HG03060 (cell line): Measurements from ENCODE around the gene TENT4A.
"Not testable (repeated sequence)": the region's sequence is repeated elsewhere in the genome, so short reads cannot be mapped to it uniquely, and the experiment has no call there.

Experiments
- ATAC-seq: cut with Tn5 transposase; IDR thresholded peaks from one replicate; pipeline ENCODE4 v1.9.1; 2021; ENCODE audit warnings: low read depth, moderate number of reproducible peaks; ENCODE audit not compliant: unreplicated experiment

TENT4A gene

DNA sequence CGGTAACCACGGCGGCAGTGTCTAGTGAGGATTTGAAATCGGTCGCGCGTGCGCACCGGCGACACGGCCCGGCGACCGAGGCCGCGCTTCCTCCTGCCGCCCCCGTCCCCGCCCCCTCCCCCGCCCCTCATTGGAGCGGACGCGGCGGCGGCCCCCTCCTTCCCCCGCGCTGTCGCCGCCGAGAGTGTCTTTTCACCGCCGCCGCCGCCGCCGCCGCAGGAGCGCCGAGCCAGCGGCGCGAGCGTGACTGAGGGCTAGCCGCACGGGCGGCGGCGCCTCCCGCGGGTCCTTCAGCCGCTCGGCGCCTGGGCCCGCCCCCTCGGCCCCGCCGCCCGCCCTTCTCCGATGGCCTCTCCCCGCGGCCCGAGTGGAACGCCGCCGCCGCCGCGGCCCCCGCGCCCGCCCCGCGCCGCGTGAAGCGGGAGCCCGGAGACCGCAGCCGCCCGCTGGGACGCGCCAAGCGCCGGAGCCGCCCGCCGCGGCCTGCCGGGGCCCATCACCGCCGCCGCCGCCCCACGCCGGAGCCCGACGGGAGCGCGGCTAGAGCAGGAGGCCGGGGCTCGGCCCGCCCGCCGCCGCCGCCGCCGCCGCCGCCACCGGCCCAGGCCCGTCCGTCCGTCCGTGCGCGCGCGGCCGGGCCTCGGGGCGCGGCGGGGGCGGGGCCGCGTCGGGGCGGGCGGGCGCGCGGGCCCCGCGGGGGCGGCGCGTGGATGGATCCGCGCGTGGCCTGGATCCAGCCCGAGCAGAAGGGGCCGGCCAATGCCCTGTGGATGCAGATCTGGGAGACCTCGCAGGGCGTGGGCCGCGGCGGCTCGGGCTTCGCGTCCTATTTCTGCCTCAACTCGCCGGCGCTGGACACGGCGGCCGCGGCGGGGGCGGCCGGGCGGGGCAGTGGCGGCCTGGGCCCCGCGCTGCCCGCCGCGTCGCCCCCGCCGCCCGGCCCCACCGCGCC, at the start of gene TENT4A:
Gene TENT4A (plus strand): TSS at position 159 of the 952 bp plus-strand sequence. CDS start 552 bp downstream, at position 711.
- no peak for ATAC-seq

DNA sequence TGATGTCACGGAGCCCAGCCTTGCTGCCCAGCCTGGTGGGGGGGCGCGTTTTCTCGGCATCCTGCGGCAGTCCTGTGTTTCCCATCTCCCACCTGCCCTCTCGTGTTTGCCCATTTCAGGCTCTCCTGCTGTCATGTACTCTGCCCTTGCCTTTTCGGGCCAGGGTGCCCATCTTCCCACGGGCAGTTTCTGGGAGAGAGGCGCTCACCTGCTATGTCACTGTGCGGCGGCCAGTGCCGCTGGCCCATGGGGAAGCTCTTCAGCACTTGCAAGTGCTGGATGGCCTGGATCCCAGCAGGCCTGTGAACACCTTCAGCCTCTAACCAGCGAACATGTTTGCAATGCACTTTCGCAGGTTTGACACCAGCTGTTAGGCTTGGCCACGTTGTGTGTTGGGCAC, 46.5 kb upstream of the TENT4A start:
- no peak for ATAC-seq

DNA sequence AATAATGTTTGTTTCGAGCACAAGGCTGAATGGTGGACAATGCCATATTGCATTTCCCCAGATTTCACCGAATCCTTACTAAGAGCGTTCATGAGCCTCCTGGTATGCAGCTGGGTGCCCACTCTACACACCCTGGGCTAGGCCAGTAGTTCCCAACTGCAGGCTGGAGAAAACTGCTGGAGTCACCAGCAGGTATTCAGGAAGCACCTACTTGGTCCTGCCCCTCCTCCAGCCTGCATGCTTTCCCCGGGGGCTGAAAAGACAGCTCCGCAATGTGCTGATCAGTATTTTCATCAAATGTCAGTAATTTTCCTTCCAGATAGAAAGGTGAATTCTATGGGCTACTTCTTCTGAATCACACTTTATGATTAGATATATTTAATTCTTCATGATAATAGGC, 45.6 kb upstream of the TENT4A start:
- no peak for ATAC-seq

DNA sequence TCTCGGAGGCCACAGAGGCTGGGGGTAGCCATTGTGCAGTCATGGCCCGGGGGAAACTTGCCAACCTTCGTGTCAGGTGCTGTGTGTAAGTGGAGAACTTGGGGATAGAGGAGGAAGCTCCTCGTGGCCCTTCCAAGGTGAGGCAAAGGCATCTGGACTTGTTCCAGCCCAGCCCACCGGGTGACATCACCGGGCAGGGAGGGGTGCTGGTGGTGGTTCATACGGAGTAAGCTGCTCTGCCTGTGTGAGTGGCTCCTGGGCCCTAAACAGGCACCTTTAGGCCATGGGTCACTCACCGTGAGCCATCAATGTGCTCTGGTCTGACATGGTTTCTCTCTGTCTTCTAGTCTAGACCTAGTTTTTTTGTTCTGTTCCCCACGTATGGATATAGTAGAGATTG, 44.5 kb upstream of the TENT4A start:
- ATAC-seq, result not testable (repeated sequence)

DNA sequence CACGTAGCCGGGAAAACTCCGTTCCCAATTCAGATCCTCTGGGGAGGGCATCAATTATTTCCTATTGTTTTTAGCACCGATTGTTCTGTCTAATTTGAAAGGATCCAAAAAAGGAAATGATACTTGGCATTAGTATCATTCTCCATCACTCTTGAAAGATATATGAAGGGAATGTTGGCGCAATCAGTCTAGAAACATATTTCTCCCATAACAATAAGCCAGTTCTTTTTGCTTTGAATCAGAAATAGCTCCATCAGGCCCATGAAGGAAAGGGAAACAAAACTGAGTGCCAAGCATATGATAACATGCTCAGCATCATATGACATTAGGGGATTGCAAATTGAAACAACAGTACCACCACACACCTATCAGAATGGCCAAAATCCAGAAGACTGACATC, 40.2 kb upstream of the TENT4A start:
- no peak for ATAC-seq

DNA sequence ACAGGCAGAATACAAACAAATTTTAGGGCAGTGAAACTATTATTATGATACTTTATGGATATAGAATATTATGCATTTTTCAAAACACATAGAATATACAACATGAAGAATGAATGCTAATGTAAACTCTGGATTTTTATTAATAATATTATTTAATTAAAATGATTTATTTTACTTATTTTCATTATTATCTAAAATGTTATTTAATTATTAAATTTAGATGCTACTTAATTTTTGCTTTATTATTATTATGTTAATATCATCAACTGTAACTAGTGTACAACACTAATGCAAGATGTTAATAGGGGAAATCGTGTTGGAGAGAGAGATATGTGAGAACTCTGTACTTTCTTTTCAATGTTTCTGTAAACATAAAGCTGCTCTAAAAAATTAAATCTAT, 39.3 kb upstream of the TENT4A start:
- ATAC-seq, result no peak

DNA sequence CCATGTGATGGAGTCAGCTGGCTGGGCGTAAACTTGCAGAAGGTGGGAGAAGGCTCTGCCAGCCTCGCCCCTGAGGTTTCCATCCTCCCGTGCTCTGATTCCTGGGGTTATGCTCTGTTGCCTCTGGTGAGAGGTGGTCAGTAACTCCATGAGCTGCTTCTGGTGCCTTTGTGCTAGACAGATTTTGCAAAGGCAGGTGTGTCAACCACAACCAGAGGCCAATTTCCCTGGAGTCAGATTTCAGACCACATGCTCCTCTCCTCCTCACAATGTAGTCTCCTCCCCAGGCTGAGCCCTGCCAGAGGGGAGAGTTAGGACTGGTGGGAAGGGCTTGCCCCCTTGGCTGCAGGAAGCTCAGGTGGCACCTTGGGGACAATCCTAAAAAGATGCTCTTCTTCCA, 38.8 kb upstream of the TENT4A start:
- no peak for ATAC-seq

DNA sequence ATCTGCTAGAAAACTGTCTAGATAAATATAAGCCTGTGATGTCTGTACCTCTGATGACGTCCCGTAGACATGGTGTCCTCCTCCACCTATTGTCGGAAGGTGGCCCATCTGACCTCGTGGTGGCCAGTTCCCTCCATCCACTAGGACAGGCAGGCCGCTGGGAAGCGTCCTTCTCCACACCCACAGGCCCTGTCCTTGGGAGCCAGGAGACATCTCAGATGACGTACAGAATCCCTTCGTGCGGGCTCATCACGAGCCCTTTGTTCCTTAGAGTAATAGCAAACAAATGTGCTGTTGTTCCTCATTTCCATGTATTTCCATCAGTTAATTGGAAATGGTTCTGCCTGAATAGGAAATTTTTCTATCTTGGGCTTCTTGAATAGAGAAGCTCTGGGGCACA, 38.3 kb upstream of the TENT4A start:
- no peak for ATAC-seq

DNA sequence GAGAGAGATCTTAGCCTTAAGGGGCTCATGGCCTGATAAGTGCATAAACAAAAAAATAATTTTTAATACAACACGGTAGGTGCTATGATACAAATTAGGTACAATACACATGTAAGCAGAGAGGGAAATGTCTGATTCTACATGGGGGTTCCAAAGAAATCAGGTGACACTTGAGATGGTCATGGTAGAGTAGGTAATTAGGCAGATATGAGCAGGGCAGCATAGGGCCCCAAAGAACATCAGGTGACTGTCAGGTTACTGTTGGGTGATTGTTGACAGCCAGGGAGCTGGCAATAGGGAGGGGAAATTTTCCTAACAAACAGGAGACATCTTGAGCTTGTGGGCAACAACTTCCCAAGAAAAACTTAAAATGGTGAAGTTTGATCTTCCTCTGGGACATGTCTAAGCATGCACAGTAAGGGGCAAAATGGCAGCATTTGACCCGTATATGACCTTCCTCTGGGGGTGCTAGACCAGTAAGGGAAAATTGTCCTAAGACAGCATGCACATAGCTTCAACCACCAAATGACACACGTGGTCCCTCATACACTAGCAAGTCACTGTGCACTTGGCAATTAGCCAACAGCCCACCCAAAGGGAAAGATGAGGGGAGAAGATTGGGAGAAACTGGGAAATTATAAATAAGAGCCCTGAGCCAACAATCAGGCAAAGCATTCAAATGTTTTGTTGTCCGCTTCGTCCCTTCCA, 37.3 kb upstream of the TENT4A start:
- ATAC-seq, result no peak

DNA sequence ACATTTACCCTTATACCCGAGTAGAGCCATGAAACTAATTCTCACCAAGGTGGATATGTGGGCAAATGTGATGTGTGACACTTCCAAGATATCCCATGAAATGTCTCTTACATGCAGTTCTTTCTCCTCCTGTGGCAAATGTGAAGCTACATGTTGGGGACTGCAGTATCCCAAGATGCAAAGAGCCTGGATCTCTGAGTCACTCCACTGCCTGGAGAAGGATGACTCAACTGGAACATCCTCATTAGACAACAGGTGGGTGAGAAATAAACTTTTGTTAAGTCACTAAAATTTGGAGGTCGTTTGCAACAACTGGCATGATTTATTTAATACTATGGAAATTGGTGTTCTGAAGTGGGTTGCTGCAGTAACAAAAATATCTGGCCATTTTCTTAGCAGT, 36.5 kb upstream of the TENT4A start:
- ATAC-seq, result no peak

DNA sequence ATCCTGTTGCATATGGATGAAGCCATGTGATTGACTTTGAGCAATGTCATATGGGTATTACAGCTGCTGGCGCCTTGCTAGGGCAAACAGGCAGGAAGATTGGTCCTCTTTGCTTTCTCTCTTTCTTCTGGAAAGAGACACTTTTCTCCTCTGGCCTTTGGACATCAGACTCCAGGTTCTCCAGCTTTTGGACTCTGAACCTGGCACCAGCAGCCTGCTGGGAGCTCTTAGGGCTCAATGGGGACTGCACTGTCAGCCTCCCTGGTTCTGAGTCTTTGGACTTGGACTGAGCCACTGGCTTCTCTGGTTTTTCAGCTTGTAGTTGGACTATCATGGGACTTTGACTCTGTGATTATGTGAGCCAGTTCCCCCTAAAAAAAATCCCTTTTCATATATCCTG, 34.8 kb upstream of the TENT4A start:
- no peak for ATAC-seq

DNA sequence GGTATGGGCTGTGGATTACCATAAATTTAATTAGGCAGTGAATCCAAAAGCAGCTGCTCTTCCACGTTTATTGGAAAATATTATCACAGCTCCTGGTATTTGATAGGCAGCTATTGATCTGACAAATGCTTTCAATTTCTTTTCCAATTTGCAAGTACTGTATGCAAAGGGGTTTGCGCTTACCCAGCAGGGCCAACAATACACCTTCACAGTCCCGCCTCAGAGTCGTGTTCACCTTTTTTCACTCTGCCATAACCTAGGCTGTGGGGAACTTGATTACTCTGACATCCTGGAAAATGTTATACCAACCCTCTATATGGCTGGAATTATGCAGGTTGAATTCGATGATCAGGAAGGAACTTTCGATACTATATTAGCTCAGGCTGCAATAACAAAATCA, 32.3 kb upstream of the TENT4A start:
- ATAC-seq, result no peak

DNA sequence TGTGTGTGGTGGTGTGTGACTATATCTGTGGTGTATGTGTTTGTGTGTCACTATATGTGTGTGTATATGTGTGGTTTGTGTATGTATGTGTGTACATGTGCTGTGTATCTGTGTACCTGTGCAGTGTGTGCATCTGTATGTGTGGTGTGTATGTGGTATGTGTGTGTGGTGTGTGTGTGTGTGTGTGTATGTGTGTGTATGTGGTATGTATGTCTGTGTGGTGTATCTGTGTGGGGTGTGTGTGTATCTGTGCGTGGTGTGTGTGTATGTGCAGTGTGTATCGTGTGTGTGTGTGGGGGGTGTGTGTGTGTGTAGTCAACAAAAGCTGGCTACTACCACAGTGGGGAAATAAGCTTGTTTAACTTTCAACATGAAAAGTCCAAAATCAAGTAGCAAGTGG, 31.6 kb upstream of the TENT4A start:
- no peak for ATAC-seq

DNA sequence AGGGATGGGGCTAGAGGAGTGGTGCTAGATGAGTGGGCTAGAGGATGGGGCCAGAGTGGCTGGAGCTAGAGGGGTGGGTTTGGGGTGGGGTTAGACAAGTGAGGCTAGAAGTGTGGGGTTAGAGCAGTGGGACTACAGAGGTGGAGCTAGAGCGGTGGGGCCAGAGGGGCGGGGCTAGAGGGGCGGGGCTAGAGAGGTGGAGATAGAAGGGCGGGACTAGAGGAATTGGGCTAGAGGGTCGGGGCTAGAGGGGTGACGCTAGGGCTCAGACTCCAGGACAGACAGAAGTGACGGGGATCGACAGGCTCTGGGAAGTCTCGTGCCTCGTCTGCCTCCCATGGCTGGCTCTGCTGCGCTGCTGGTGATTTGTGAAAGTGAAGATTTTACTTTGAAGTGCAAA, 31.0 kb upstream of the TENT4A start:
- no peak for ATAC-seq

DNA sequence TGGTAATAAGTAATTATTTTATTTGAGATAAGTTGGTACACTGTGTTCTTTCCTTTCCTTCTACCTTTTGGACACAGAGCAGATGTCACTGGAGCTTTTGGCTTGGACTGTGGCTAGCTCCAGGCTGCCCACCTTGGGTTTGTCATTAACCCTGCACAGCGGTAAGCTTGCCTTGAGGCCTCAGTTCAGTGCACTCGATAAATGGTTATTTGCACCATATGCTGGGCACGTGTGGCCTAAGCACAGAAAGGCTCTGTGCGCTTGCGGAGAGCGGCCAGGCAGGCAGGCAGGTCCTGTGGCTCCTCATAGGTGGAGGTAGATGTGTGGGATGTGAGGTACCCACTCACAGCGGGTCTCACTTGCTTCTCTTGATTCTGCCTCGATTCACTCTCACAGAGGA, 30.0 kb upstream of the TENT4A start:
- no peak for ATAC-seq

DNA sequence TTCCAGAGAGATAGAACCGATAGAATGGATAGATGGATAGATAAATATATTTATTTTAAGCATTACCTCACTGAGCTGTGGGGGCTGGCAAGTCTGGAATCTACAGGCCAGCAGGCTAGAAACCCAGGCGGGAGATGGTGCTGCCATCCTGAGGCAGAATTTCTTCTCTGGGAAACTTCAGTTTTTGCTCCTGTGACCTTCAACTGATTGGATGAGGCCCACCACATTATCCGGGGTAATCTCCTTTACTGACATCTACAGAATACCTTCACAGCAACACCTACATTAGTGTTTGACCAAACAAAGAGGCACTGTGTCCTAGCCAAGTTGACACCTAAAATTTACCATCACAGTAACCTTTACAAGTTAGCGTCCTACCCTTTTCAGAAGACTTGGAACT, 29.2 kb upstream of the TENT4A start:
- ATAC-seq, result no peak

DNA sequence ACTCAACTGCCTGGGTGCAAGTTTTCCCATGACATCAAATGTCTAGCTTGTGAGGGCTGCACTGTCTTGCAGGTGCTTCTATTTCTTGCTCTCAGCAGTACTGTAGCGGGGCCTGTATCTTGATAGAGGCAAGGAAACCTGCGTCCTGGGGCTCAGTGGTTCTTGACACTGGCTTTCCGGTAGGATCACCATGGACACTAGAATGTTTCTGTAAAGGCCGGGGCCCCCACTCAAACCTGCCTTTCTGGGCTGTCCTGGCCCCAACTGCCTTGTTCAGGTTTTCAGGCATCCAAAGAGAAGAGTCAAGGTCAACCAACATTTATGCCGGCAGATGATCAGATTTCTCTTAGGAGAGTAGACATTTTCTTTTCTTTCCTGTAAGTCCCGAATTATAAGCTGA, 26.7 kb upstream of the TENT4A start:
- ATAC-seq, result no peak

DNA sequence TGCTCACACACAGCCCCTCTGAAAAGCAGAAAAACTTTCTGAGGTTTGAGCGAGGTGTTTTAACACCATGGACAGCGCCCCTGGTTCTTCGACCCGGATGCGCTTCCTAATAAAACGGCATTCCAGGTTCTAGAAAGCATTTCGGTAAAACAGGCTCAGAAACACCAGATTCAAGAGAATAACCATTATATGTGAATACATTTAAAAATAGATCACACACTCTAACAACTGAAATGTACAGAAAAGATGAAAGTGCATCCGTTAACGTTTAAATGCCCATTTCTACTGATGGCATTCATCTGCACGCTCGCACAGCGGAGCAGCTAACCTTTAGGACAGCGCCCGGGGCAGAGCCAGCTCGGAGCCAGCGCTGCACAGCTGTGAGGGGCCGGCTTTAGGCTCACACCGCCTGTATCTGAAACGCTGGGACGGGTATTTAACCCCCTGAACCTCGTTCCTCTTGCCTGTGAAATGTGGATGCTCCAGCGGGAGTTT, 26.3 kb upstream of the TENT4A start:
- ATAC-seq, result no peak

DNA sequence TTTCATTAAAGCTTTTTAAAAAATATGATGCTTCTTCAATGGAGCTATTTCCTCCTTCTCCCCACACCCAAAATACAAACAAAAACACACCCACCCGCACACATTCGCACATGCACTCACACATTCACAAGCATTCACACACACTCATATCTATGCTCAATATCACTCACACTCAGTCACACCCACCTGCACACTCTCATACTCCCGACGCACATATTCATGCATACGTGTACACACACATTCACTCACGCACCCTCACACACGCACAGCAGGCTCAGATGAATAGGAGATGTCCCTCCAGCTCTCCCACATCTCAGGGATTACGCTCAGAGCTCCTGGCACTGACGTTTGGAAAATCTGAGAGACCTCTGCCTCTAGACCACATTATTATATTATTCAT, 25.7 kb upstream of the TENT4A start:
- no peak for ATAC-seq

DNA sequence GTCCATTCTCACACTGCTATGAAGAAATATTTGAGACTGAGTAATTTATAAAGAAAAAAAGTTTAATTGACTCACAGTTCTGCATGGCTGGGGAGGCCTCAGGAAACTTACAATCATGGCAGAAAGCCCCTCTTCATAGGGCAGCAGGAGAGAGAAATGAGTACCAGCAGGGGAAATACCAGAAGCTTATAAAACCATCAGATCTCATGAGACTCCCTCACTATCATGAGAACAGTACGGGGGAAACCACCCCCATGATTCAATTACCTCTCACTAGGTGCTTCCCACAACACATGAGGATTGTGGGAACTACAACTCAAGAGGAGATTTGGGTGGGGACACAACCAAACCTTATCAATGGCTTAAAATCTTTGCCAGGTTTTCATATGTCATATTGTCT, 20.3 kb upstream of the TENT4A start:
- ATAC-seq, result no peak

DNA sequence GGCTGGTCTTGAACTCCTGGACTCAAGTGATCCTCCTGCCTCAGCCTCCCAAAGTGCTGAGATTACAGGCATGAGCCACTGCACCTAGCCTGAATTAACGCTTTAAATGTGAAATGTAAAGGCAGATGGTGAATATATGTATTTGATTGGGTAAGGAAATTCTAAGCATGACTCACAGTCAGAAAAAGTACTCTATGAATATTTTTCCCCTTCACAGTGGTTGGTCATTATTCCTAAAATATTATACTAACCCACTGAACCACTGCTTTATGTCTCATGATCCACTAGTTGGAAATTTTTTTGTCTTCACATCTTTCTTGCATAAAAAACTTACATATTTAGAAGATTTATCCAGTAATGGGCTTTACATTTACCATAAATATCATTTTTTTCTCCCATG, 14.5 kb upstream of the TENT4A start:
- no peak for ATAC-seq

DNA sequence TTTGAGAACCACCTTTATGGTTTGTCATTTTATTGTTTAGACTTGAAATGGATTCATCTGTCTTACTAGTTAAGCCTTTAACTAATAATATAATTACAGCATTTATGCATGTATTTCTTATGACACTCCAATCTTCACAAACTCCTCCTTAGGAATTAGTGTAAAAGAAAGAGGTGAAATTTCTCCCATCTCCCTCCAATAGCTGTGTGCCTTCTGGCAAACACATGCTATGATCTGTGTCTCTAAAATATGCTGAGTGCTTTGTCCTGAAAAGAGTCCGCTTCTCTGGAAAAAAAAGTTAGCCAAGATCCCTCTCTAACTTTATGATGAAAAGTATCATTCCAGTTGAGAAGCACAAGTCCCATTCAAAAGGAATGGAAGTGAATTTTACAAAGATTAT, 13.9 kb upstream of the TENT4A start:
- ATAC-seq, result no peak
